ENCODE data around the gene LNPEP.

- TF ChIP-seq CTCF (IDR thresholded peaks at IDR 0.05) (no peak), POLR2A (IDR thresholded peaks at IDR 0.05) (no peak)
Measured at GRCh38 chr5:97085459-97086181, 149.7 kb downstream of the LNPEP start.

Data from vagina (tissue), 2 donors.